ENCODE results near the gene RAI14.

DNA sequence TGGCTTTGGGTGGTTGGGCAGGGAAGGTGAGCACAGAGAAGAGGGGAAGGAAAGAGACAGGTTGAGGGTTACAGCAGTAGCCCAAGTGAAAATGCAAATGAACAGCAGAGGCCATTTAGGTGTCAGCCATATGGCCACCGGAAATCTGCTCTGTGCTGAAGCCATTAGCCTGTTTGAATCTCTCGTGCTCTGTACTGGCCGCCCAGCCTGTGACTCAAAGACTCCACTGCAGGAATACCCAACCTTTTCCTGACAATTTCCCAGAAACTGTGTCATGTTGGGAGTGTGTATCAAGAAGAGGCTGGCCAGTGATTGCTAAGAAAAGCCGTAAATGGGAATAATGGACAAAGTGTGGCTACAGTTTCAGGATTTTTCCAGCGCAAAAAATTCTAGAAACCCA, 35.9 kb upstream of the RAI14 start:
- TF ChIP-seq, protein P1, sequence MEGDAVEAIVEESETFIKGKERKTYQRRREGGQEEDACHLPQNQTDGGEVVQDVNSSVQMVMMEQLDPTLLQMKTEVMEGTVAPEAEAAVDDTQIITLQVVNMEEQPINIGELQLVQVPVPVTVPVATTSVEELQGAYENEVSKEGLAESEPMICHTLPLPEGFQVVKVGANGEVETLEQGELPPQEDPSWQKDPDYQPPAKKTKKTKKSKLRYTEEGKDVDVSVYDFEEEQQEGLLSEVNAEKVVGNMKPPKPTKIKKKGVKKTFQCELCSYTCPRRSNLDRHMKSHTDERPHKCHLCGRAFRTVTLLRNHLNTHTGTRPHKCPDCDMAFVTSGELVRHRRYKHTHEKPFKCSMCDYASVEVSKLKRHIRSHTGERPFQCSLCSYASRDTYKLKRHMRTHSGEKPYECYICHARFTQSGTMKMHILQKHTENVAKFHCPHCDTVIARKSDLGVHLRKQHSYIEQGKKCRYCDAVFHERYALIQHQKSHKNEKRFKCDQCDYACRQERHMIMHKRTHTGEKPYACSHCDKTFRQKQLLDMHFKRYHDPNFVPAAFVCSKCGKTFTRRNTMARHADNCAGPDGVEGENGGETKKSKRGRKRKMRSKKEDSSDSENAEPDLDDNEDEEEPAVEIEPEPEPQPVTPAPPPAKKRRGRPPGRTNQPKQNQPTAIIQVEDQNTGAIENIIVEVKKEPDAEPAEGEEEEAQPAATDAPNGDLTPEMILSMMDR (IDR thresholded peaks at IDR 0.05): no peak
- no peak for TF ChIP-seq POLR2A (IDR thresholded peaks at IDR 0.05)
- TF ChIP-seq POLR2AphosphoS5 (IDR thresholded peaks at IDR 0.05): no peak
- TF ChIP-seq EP300 (IDR thresholded peaks at IDR 0.05): no peak
